ENCODE data around the gene MFSD12.

MFSD12 gene

DNA sequence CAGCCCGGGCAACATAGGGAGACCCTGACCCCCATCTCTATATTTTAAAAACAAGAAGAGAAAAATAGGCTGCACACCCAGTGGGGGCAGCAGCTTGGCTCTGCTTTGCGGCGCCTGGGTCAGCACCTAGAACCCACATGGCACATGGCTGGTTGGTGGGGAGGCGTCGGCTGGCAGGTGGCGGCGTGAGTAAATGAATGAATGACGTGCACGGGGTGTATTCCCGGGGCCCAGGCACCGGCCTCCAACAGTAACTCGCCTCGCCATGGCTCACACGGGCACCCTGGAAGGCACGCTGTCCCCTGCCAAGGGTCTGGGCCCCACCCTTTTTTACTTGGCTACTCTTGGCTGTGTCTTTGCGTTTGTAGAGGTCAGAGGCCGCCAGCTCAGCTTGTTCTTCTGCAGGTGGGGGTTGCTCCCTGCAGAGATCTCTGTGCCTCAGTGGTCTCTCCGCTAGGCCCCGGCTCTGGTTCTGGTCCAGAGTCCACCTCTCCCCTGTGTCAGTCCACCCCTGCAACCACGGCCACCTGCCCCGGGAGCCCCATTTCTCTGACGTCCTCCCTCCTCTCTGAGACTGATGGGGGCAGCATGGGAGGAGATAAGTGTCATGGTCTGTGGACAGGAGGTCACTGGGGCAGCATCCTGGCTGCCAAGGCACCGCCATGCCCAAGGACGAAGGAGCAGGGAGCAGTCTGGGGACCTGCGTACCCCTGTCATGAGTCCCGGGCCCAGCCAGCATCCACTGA lies 45.7 kb downstream of the MFSD12 start:
- peaks cover 100% of the 10 kb centered on the region for H3K79me2 ChIP-seq (ENCODE audit: low read length)
- no peaks in the 10 kb centered on the region for H3K36me3 ChIP-seq (replicated peaks; ENCODE audit: insufficient read depth, low read length)
- H3F3A ChIP-seq (ENCODE audit: insufficient read depth, low read length), result no peaks in the 10 kb centered on the region
- no peaks in the 10 kb centered on the region for H3K27me3 ChIP-seq (replicated peaks; ENCODE audit: insufficient read depth, low read length)
- H3K4me2 ChIP-seq (ENCODE audit: low read depth, low read length), result no peak overlapping the region
- DNase-seq, result no peak
- TF ChIP-seq EZH2 (optimal IDR thresholded peaks at IDR 0.05; ENCODE audit: low read depth, low read length), result no peak
- TF ChIP-seq CTCF (IDR thresholded peaks at IDR 0.05; ENCODE audit: low read length), result no peak
- TF ChIP-seq EZH2phosphoT487 (IDR thresholded peaks at IDR 0.05; ENCODE audit: low read length), result no peak
- H3K9me3 ChIP-seq (replicated peaks; ENCODE audit: insufficient read depth, low read length), result no peaks in the 10 kb centered on the region
- no peak overlapping the region for H3K9ac ChIP-seq (ENCODE audit: low read length)
- no peak overlapping the region for H3K27ac ChIP-seq (ENCODE audit: low read length)
- H3K4me3 ChIP-seq (ENCODE audit: low read length), result no peak overlapping the region
- H3K9me2 ChIP-seq (replicated peaks; ENCODE audit: insufficient read depth, low read length), result no peaks in the 10 kb centered on the region
- peaks cover 6% of the 10 kb centered on the region for H3K4me1 ChIP-seq (ENCODE audit: low read length)
- H2AFZ ChIP-seq (ENCODE audit: low read length), result no peak overlapping the region
- no peaks in the 10 kb centered on the region for H4K20me1 ChIP-seq (ENCODE audit: insufficient read depth, low read length)

GRCh38 chr19:3510727-3511126 lies 46.7 kb downstream of the MFSD12 start:
- H3K9me2 ChIP-seq (replicated peaks; ENCODE audit: insufficient read depth, low read length), result no peaks in the 10 kb centered on the region
- H2AFZ ChIP-seq (ENCODE audit: low read length), result no peak overlapping the region
- H3K27me3 ChIP-seq (replicated peaks; ENCODE audit: insufficient read depth, low read length), result no peaks in the 10 kb centered on the region
- peaks cover 94% of the 10 kb centered on the region for H3K79me2 ChIP-seq (ENCODE audit: low read length)
- H3K4me1 ChIP-seq (ENCODE audit: low read length), result peaks cover 6% of the 10 kb centered on the region
- H3K36me3 ChIP-seq (replicated peaks; ENCODE audit: insufficient read depth, low read length), result no peaks in the 10 kb centered on the region
- H3K27ac ChIP-seq (ENCODE audit: low read length), result no peak overlapping the region
- no peaks in the 10 kb centered on the region for H3F3A ChIP-seq (ENCODE audit: insufficient read depth, low read length)
- H3K4me3 ChIP-seq (ENCODE audit: low read length), result no peak overlapping the region
- H3K9ac ChIP-seq (ENCODE audit: low read length), result no peak overlapping the region
- no peaks in the 10 kb centered on the region for H3K9me3 ChIP-seq (replicated peaks; ENCODE audit: insufficient read depth, low read length)
- TF ChIP-seq CTCF (IDR thresholded peaks at IDR 0.05; ENCODE audit: low read length) (no peak), EZH2phosphoT487 (IDR thresholded peaks at IDR 0.05; ENCODE audit: low read length) (no peak), EZH2 (optimal IDR thresholded peaks at IDR 0.05; ENCODE audit: low read depth, low read length) (no peak)
- no peak overlapping the region for H3K4me2 ChIP-seq (ENCODE audit: low read depth, low read length)
- H4K20me1 ChIP-seq (ENCODE audit: insufficient read depth, low read length), result no peaks in the 10 kb centered on the region
- no peak for DNase-seq

DNA sequence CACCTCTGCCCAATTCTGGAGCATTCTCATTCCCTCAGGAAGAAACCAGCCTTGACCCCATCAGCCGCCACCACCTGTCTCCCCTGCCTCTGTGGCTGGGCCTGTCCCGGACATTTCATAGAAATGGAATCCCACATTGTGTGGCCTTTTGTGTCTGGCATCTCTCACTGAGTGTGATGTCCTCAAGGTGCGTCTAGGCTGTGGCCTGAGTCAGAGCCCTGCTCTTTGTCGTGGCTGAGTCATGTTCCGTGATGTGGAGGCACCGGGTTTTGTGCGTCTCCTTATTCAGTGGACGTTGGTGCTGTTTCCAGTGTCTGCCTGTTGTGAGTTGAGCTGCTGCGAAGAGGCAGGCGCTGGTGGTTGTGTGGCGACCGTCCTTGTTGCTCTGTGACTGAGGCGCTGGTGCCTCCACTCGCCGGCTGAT lies 47.8 kb downstream of the MFSD12 start:
- H3K79me2 ChIP-seq (ENCODE audit: low read length), result peaks cover 83% of the 10 kb centered on the region
- no peaks in the 10 kb centered on the region for H4K20me1 ChIP-seq (ENCODE audit: insufficient read depth, low read length)
- no peaks in the 10 kb centered on the region for H3K36me3 ChIP-seq (replicated peaks; ENCODE audit: insufficient read depth, low read length)
- no peak for DNase-seq
- H3K27ac ChIP-seq (ENCODE audit: low read length), result no peak overlapping the region
- H3K9me2 ChIP-seq (replicated peaks; ENCODE audit: insufficient read depth, low read length), result no peaks in the 10 kb centered on the region
- TF ChIP-seq EZH2 (optimal IDR thresholded peaks at IDR 0.05; ENCODE audit: low read depth, low read length), result no peak
- TF ChIP-seq EZH2phosphoT487 (IDR thresholded peaks at IDR 0.05; ENCODE audit: low read length), result no peak
- no peak for TF ChIP-seq CTCF (IDR thresholded peaks at IDR 0.05; ENCODE audit: low read length)
- H2AFZ ChIP-seq (ENCODE audit: low read length), result no peak overlapping the region
- no peak overlapping the region for H3K9ac ChIP-seq (ENCODE audit: low read length)
- no peaks in the 10 kb centered on the region for H3F3A ChIP-seq (ENCODE audit: insufficient read depth, low read length)
- no peak overlapping the region for H3K4me3 ChIP-seq (ENCODE audit: low read length)
- H3K4me2 ChIP-seq (ENCODE audit: low read depth, low read length), result no peak overlapping the region
- H3K27me3 ChIP-seq (replicated peaks; ENCODE audit: insufficient read depth, low read length), result no peaks in the 10 kb centered on the region
- no peaks in the 10 kb centered on the region for H3K9me3 ChIP-seq (replicated peaks; ENCODE audit: insufficient read depth, low read length)
- H3K4me1 ChIP-seq (ENCODE audit: low read length), result peaks cover 6% of the 10 kb centered on the region

All from MM.1S (cell line).